Natural killer cell (primary cell): Measurements from ENCODE around the gene PUSL1. TPM values are rescaled to one million over a fixed set of nuclear protein-coding genes. Genes with fewer than 3 reads are reported as not detected.

Source experiments
- ATAC-seq, 3 donors: fragments of 150-1000 bp in 2 of 3; fragments of 200-7000 bp in 1 of 3; cut with Tn5 transposase; 1 replicate in 1 of 3; 2 replicates in 2 of 3; pipeline ENCODE4 v1.10.0; 2021; ENCODE audit warnings: mild to moderate bottlenecking in 2 of 3, moderate library complexity in 2 of 3
- DNase-seq, 2 donors: peaks; one replicate each; pipeline versions ENCODE4 v3.0.0 to v3.0.0-alpha.2; 2013 to 2021; ENCODE audit warnings: mixed read lengths in 1 of 2
- H3K27ac ChIP-seq: one replicate; pipeline ENCODE4 v1.5.1; 2013; ENCODE audit warnings: mild to moderate bottlenecking, low read length
- H3K27me3 ChIP-seq: one replicate; pipeline ENCODE4 v1.6.1; 2013; ENCODE audit warnings: low read length; ENCODE audit not compliant: control insufficient read depth, insufficient read depth
- H3K36me3 ChIP-seq: one replicate; pipeline ENCODE4 v1.6.1; 2013; ENCODE audit warnings: low read length; ENCODE audit not compliant: control insufficient read depth, insufficient read depth
- H3K4me1 ChIP-seq: one replicate; pipeline ENCODE4 v1.6.1; 2013; ENCODE audit warnings: low read length; ENCODE audit not compliant: control insufficient read depth, insufficient read depth
- H3K4me3 ChIP-seq: one replicate; pipeline ENCODE4 v1.5.1; 2013; ENCODE audit warnings: low read length
- H3K9me3 ChIP-seq: one replicate; pipeline ENCODE4 v1.6.1; 2013; ENCODE audit warnings: low read length; ENCODE audit not compliant: control insufficient read depth, insufficient read depth
- H3K27ac Mint-ChIP-seq, 2 donors: one replicate each; pipeline ENCODE4 v1.8.0; 2022; ENCODE audit warnings: mild to moderate bottlenecking in 2 of 2, mixed read lengths in 2 of 2, moderate library complexity in 1 of 2
- H3K27me3 Mint-ChIP-seq, 2 donors: one replicate each; pipeline ENCODE4 v1.8.0; 2022; ENCODE audit warnings: low read depth in 2 of 2, mixed read lengths in 2 of 2
- H3K36me3 Mint-ChIP-seq: one replicate; pipeline ENCODE4 v1.8.0; 2022; ENCODE audit warnings: mixed read lengths
- H3K4me1 Mint-ChIP-seq, 2 donors: one replicate each; pipeline ENCODE4 v1.8.0; 2022; ENCODE audit warnings: mixed read lengths in 2 of 2
- H3K4me3 Mint-ChIP-seq: one replicate; pipeline ENCODE4 v1.8.0; 2022; ENCODE audit warnings: mild to moderate bottlenecking, moderate library complexity, mixed read lengths
- H3K9me3 Mint-ChIP-seq, 2 donors: one replicate each; pipeline ENCODE4 v1.8.0; 2022; ENCODE audit warnings: mixed read lengths in 2 of 2
- CTCF ChIP-seq: fragments of 200-600 bp; IDR thresholded peaks from one replicate; pipeline ENCODE4 v1.8.0; 2022; ENCODE audit warnings: antibody characterized with exemption
- WGBS: methylation state at CpG from one replicate; pipeline ENCODE4 v1.1.7; 2013; ENCODE audit warnings: missing lambda C conversion rate; ENCODE audit not compliant: insufficient coverage; 5-methylcytosine and 5-hydroxymethylcytosine counted together
- intact Hi-C: fragments of 100-400 bp; cut with micrococcal nuclease; formaldehyde crosslinking; loops from one replicate; pipeline ENCODE4 v1.14.2; 2022
- total RNA-seq, 4 donors: library from RNA; stranded (reverse); fragments of 120-200 nt in 1 of 4; gene quantifications; one replicate each; pipeline versions ENCODE4 v1.2.3 to v1.2.4, GENCODE V29; 2013 to 2022

Gene PUSL1
- total RNA-seq, 3 donors from 2014 or later (not counting 1 experiment from before 2014, with no cell fraction given), result 11.1 to 13.0 (median 12.9) TPM

GRCh38 chr1:1359664-1360468 is 51.5 kb downstream of the PUSL1 start:
- Histone ChIP-seq H3K9me3 (no peaks in the 10 kb centered on the region), H3K36me3 (no peaks in the 10 kb centered on the region), H3K27ac (no peak overlapping the region), H3K4me1 (peaks cover 15% of the 10 kb centered on the region), H3K27me3 (peaks cover 23% of the 10 kb centered on the region), H3K4me3 (no peak overlapping the region)
- Mint-ChIP-seq H3K4me1 (peaks cover 0 to 11% of the 10 kb centered on the region in 2 donors), H3K9me3 (no peaks in the 10 kb centered on the region), H3K4me3 (no peak overlapping the region), H3K36me3 (no peaks in the 10 kb centered on the region), H3K27me3 (peaks cover 12 to 17% of the 10 kb centered on the region in 2 donors), H3K27ac (no peak overlapping the region)
- intact Hi-C loops, result no loop called here
- 78% methylated on average over 27 of the region's 28 CpGs for WGBS
- DNase-seq (no peak), ATAC-seq (no peak)
- TF ChIP-seq CTCF, result no peak

DNA sequence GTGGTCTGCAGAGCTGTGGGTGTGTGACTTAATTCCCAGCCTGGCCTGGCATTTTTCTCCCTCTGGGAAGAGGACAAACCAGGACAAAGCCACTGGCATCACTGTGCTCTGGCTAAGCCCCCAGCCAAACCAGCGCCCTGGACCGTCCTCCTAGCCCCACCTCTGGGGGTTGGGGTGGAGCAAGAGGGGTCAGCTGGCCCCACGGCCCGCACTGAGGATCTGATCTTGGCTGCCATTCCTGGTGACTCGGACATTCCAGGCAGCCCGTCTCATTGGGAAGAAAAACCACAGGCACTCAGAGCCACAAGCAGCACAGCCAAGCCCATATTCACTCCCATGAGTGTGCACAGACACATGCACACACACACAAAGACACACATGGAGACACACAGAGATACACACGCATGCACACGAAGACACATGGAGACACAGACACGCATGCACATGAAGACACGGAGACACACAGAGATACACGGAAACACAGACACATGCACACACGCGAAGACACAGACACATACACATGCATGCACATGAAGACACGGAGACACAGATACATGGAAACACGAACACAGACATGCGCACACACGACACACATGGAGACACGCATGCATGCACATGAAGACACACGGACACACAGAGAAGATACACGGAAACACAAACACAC is 52.2 kb downstream of the PUSL1 start:
- no peak for TF ChIP-seq CTCF
- intact Hi-C loops, result no loop called here
- peaks cover 23% of the 10 kb centered on the region for H3K27me3 ChIP-seq
- H3K27ac ChIP-seq, result no peak overlapping the region
- no peak overlapping the region for H3K27ac Mint-ChIP-seq
- no peak overlapping the region for H3K4me3 Mint-ChIP-seq
- no peaks in the 10 kb centered on the region for H3K9me3 Mint-ChIP-seq
- no peaks in the 10 kb centered on the region for H3K9me3 ChIP-seq
- no peaks in the 10 kb centered on the region for H3K36me3 ChIP-seq
- no peaks in the 10 kb centered on the region for H3K36me3 Mint-ChIP-seq
- ATAC-seq (no peak), DNase-seq (no peak)
- H3K4me3 ChIP-seq, result no peak overlapping the region
- peaks cover 12 to 17% of the 10 kb centered on the region in 2 donors for H3K27me3 Mint-ChIP-seq
- H3K4me1 ChIP-seq, result peaks cover 14% of the 10 kb centered on the region
- 83% methylated on average over 20 of the region's 20 CpGs for WGBS
- H3K4me1 Mint-ChIP-seq, result peaks cover 0 to 11% of the 10 kb centered on the region in 2 donors

Other genes starting within 250 kb of the PUSL1 start
- gene RNF223, start 234.3 kb upstream of the PUSL1 start, total RNA-seq, result not detected
- 10 to 100 TPM; 19.6 to 25.1 (median 21.5) TPM for gene C1orf159, start 192.5 kb upstream of the PUSL1 start, total RNA-seq
- gene TTLL10, start 134.7 kb upstream of the PUSL1 start, total RNA-seq, result 1 to 10 TPM in 2 of 3 donors, under 1 TPM in 1; 0.23 to 1.7 (median 1.7) TPM
- gene TNFRSF18, start 102.0 kb upstream of the PUSL1 start, total RNA-seq, result 10 to 100 TPM; 40.3 to 81.9 (median 54.7) TPM
- gene TNFRSF4, start 94.4 kb upstream of the PUSL1 start, total RNA-seq, result 10 to 100 TPM; 14.3 to 26.5 (median 15.7) TPM
- gene SDF4, start 76.6 kb upstream of the PUSL1 start, total RNA-seq, result 100 to 1,000 TPM; 176 to 211 (median 184) TPM
- 10 to 100 TPM; 13.7 to 16.5 (median 16.3) TPM for gene B3GALT6, start 76.4 kb upstream of the PUSL1 start, total RNA-seq
- 1 to 10 TPM; 2.6 to 4.1 (median 4.1) TPM for gene C1QTNF12, start 61.9 kb upstream of the PUSL1 start, total RNA-seq
- 10 to 100 TPM; 66.0 to 84.2 (median 78.1) TPM for gene UBE2J2, start 34.7 kb upstream of the PUSL1 start, total RNA-seq
- gene SCNN1D, start 28.2 kb upstream of the PUSL1 start, total RNA-seq, result 10 to 100 TPM in 1 of 3 donors, 1 to 10 TPM in 2; 6.9 to 13.1 (median 9.4) TPM
- 10 to 100 TPM; 56.1 to 59.7 (median 59.0) TPM for gene ACAP3, start 667 bp upstream of the PUSL1 start, total RNA-seq
- gene INTS11, start 16.1 kb downstream of the PUSL1 start, total RNA-seq, result 100 to 1,000 TPM; 150 to 189 (median 181) TPM
- 10 to 100 TPM in 2 of 3 donors, 1 to 10 TPM in 1; 8.0 to 14.6 (median 12.3) TPM for gene CPTP, start 16.2 kb downstream of the PUSL1 start, total RNA-seq
- gene TAS1R3, start 22.7 kb downstream of the PUSL1 start, total RNA-seq, result 1 to 10 TPM in 2 of 3 donors, under 1 TPM in 1; 0.66 to 1.4 (median 1.3) TPM
- gene DVL1, start 40.8 kb downstream of the PUSL1 start, total RNA-seq, result 10 to 100 TPM; 33.8 to 41.9 (median 35.6) TPM
- gene MXRA8, start 50.0 kb downstream of the PUSL1 start, total RNA-seq, result under 1 TPM in 1 of 3 donors, not detected in 2; 0.26 TPM
- 10 to 100 TPM; 60.0 to 76.3 (median 64.6) TPM for gene AURKAIP1, start 66.6 kb downstream of the PUSL1 start, total RNA-seq
- 100 to 1,000 TPM; 253 to 281 (median 274) TPM for gene CCNL2, start 90.7 kb downstream of the PUSL1 start, total RNA-seq
- 100 to 1,000 TPM in 1 of 3 donors, 10 to 100 TPM in 2; 90.9 to 111 (median 92.7) TPM for gene MRPL20, start 98.7 kb downstream of the PUSL1 start, total RNA-seq
- not detected for gene ANKRD65, start 112.7 kb downstream of the PUSL1 start, total RNA-seq
- gene VWA1, start 127.1 kb downstream of the PUSL1 start, total RNA-seq, result not detected
- 1 to 10 TPM in 2 of 3 donors, under 1 TPM in 1; 0.13 to 2.2 (median 1.5) TPM for gene ATAD3C, start 141.1 kb downstream of the PUSL1 start, total RNA-seq
- gene ATAD3B, start 163.2 kb downstream of the PUSL1 start, total RNA-seq, result 10 to 100 TPM; 31.9 to 52.4 (median 42.9) TPM
- gene ATAD3A, start 203.6 kb downstream of the PUSL1 start, total RNA-seq, result 10 to 100 TPM; 17.3 to 37.3 (median 22.2) TPM
- gene TMEM240, start 232.0 kb downstream of the PUSL1 start, total RNA-seq, result under 1 TPM; 0.35 to 1.00 (median 0.83) TPM